ENCODE results near the gene GAS5.
"Not testable (repeated sequence)": the region's sequence is repeated elsewhere in the genome, so short reads cannot be mapped to it uniquely, and the experiment has no call there.

Gene GAS5

DNA sequence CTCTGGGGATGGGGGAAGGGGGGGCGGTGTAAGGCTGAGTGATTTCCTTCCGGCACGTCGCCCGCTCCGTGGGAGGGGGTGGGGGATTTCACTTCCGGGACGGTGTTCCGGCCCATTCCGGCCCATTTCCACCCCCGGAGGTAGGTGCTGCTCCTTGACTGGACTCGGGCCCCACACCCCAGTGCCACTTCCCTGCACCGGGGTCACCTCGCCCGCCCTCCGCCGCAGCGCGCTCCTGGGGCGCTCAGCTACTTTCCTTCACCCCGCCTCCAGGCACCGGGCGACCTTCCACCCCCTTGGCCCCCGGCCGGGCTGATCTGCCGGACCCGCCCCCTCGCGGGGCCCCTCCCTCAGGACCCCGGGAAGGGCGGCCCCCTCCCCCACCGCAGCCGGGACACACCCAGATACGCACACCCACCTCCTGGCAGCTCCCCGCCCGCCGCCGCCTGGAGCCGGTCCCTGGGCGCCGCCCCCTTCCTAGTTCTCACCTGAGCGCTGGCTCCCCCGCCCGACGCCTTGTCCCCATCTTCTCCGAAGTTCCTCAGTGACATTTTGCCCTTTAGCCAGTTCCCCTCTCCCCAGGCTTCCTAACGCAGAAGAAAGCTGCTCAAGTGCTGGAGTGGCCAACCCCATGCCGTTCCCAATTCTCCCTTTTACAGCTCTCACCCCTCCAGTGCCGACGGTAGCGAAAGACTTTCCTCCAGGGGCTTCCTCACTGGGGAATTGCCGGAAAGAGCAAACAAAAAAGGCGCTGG is 654 bp upstream of the GAS5 start, which contains the start of gene ZBTB37:
ZBTB37 (plus strand) TSS at position 115 of the 755 bp plus-strand sequence. CDS start 1,846 bp downstream, outside the sequence.
- peak; percentile 93 for DNase-seq

DNA sequence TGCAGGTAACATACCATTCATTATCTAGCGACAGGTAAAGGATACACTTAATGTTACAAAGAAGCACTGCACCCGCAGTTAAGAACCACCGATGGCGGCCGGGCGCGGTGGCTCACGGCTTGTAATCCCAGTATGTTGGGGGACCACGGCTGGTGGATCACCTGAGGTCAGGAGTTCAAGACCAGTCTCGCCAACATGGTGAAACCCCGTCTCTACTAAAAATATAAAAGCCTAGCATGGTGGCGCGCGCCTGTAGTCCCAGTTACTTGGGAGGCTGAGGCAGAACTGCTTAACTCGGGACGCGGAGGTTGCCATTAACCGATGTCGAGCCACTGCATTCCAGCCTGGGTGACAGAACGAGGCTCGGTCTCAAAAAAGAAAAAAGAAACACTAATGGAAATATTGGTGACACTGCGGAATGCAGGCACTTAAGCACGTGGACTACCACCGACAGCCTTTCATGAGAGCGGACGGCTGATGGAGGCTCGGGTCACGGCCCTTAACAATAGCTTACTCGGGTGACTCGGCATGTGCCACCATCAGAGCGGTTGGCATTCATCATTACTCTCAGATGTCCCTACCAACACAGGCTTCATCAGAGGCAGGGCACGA is 542 bp downstream of the GAS5 start:
- DNase-seq, result no peak

DNA sequence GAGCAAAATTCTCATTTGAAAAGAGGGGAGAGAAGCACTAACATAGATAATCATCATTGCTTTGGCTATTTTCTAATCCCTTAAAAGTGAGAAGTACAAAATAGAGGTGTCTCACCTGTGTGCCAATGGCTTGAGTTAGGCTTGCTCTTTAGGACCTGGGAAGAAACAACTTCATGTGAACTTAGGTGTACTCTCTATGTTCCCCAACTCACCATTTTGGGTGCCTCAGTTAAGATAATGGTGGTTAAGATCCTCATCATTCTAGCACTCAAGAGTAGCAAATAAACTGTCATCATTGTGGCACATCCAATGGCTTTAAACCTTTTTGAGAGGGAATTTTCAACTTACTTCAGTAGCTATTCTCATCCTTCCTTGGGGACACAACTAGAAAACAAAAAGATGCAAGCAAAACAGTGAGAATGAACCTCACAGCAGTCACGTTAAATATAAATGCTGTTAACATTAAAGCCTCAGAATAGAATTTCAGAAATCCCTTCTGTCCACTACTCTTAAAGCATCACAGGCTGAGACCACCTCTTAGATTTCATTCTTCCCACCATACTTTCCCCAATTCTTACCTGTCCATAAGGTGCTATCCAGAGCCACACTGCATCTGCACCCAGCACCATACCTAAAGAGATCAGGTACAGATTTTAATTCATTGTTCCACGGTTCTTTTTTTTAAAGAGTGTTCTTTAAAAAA is 1.2 kb downstream of the GAS5 start:
- peak; percentile 35 for DNase-seq

DNA sequence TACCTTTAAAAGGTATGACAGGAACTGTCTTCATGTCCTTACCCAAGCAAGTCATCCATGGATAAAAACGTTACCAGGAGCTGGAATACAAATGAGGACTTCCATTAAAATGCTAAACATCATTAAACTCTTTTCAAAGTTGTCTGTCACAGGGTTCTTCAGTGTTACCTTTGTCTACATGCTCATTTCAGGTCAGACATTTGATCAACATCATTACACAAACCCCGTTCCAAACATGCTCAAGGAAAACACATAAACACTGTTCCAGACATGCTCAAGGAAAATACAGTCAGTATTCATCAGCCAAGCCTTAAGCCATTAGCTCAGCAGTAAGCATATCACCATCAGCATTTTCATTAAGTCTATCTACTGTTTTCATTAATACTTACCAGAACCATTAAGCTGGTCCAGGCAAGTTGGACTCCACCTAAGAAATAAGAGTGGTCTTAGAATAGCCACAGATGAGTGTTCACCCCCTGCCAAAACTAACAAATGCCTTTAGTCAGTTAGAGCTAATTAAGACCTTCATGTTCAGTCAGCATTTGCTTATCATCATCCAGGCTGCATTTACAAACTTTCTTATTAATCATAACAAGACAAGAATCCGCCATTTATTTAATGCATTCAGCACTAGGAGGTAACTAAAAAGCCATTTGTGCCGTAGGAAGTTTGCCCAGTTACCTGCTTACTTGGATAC is 2.2 kb downstream of the GAS5 start:
- peak; percentile 24 for DNase-seq

DNA sequence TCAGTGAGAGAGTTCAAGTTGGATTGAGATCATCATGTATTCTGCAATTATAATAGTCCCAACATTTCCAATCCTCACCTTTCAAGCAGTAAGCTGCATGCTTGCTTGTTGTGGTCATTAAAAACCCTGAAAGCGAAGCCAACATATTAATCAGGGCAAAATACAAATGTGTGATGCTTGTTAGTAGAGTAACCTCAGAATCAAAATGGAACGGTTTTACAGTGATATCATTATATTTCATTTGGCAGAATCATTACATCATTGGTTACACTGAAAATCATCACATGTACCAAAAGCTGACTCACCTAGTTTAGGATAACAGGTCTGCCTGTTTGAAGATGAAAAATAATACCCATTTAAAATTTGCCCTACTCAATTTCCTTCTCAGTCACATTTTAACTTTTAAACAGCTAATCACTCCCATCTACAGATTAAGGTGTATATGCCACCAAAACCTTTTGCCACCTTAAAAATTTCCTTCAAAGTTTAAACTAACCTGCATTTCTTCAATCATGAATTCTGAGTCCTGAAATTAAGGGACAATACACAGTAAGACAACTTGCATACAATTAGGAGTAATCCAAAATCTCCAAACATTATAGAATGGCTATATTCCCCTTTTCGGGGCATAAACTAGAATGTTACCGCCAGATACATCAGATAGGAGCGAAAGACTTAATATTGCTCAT is 3.5 kb downstream of the GAS5 start:
- DNase-seq, result peak; percentile 11

GRCh38 chr1:173863224-173864161 is 4.3 kb downstream of the GAS5 start:
- DNase-seq, result peak; percentile 23

- peak; percentile 40 for DNase-seq
Measured at GRCh38 chr1:173862769-173863223, 5.0 kb downstream of the GAS5 start.

DNA sequence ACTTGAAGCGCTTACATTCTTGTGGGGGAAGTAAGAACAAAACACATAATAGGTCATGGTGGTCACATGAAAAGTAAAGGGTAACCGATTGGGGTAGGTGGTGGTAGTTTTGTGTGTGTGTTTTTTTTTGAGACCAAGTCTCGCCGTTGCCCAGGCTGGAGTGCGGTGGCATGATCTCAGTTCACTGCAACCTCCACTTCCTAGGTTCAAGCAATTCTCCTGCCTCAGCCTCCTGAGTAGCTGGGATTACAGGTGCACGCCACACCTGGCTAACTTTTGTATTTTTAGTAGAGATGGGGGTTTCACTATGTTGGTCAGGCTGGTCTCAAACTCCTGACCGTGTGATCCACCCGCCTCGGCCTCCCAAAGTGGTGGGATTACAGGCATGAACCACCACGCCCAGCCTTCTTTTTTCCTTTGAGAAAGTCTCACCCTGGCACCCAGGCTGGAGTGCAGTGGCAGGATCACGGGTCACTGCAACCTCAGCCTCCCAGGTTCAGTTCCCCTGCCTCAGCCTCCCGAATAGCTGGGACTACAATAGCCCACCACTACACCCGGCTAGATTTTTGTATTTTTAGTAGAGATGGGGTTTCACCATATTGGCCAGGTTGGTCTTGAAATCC is 5.5 kb downstream of the GAS5 start:
- DNase-seq, result peak; percentile 55

- peak; percentile 59 for DNase-seq
Measured at GRCh38 chr1:173861731-173862145, 6.1 kb downstream of the GAS5 start.

DNA sequence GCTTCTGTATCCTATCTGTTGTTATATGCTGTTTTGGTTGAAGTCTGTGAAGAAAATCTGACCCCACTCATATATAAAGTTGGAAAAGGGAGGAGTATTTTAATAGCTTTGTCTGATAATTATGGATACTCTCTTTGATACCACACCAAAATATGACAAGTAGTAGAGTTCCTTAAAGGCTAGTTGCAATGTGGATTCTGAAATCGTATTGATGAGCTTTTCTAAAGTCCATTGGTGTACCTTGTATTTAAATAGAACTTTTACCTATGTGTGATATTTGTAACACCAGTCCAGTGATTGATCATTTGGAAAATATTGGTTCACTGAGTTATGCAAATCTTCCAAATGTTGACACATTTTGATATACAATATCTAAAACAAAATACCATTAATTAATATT is 7.7 kb downstream of the GAS5 start:
- DNase-seq, result peak; percentile 7

GRCh38 chr1:173859547-173859946 is 8.2 kb downstream of the GAS5 start:
- DNase-seq, result not testable (repeated sequence)

DNA sequence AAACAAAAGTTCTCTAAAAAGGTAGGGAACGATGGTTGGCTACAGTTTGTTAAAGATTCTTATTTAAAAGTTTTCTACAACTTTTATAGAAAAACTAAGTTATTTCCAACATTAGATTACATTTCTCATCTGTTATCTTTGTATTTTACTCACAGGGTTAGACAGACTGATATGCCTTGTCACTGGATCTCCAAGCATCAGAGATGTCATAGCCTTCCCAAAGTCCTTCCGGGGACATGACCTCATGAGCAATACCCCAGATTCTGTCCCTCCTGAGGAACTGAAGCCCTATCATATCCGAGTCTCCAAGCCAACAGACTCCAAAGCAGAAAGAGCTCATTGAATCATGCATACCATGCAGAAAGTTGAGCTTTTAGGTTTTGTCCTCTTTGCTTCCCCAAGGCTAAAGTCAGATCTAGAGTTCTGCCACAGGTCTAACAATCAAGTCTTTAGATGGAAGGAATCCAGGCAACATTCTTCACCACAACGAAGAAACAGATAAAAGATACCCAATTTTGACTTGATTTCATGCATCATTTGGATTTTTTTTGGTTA is 10.3 kb downstream of the GAS5 start:
- DNase-seq, result no peak

DNA sequence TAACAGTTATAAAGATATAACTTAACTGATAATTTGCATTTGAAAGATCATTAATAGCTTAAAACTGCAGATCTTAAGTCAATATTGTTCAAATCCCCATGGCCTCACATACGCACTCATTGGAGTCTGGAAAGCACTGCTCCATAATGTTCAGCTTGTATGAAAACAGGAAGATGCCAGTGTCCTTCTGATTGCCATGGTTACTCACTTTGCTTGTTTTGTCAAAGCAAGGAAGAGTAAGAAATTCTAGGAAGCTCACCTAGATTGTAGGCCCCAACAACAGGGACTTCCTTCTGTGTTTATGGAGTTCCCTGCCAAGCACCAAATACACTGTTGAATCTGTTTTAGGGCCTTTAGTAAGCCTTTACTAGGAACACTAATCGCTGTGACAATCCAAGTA is 10.9 kb downstream of the GAS5 start:
- no peak for DNase-seq

DNA sequence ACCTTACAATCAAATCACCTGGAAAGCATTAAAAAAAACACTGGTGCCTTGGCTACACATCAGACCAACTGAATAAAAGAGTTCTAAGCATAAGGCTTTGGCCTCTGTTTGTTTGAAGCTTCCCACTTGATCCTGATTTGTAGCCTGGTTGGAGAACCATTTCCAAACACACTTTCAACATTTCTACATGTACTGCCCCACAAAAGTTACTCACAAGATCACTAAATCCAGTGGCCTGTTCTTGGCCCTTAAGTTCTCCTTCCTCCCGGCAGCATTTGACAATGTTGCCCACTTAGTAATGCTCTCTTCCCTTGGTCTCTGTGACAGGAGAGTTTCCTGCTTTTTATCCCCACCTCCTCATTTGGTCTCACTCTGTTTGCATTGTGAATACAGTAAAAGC is 11.8 kb downstream of the GAS5 start:
- DNase-seq, result no peak

GRCh38 chr1:173853074-173853473 is 14.7 kb downstream of the GAS5 start:
- DNase-seq, result no peak

GRCh38 chr1:173852105-173852504 is 15.7 kb downstream of the GAS5 start:
- no peak for DNase-seq

DNA sequence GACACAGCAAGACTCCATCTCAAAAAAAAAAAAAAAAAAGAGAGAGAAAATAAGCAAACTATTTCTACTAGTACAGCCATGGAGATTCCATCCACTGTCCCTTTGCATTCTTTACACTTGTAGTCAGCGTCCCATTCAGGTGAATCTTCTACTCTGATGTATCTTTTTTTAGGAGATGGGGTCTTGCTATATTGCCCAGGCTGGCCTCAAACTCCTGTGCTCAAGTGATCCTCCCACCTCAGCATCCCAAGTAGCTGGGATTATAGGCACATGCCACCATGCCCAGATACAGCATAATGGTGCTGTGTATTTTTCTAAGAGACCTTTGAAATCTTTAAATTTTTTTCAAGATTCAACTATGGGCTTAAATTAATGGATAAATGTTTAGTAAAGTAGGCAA is 35.0 kb downstream of the GAS5 start:
- no peak for DNase-seq

DNA sequence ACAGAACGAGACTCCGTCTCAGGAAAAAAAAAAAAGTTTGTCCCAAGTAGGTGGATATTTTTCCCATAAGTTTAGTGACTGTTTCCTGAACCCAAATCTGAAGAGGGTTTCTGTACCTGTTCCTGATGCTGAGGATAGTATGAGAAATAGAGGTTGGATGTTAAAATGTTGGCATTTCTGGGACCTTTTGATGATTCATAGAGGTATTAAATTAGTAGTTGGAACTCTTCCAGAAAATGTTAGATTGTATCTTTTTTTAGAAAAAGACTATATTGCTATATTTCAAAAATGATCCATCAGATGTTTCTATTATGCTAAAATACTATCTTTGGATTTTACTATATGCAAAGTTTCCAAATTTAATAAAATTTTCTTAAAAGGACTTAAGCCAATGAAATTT is 40.2 kb downstream of the GAS5 start:
- DNase-seq, result no peak

- DNase-seq, result peak; percentile 99
Measured at GRCh38 chr1:173824315-173825081, 43.3 kb downstream of the GAS5 start, which contains the start of the genes CENPL and DARS2. CENPL (minus strand) TSS chr1:173824883; CDS start chr1:173811299, 13,584 bp downstream. DARS2 (plus strand) TSS chr1:173824673; CDS start chr1:173825230, 557 bp downstream.
